Neural cell (in vitro differentiated cells): Measurements from ENCODE around the gene FCRL6.

Experiments used
- EZH2 ChIP-seq: fragments of 200-600, 300-800 bp; shearing (Covaris generic), sonication (generic); IDR thresholded peaks from 2 replicates; pipeline ENCODE4 v1.6.1; 2014; ENCODE audit warnings: antibody characterized with exemption, low read length, borderline replicate concordance, mild to moderate bottlenecking; ENCODE audit not compliant: insufficient read depth, poor library complexity, severe bottlenecking
- TF ChIP-seq, protein P1 (sequence below): fragments of 450-650 bp; IDR thresholded peaks from 2 replicates; pipeline ENCODE4 v1.5.1; 2014; ENCODE audit warnings: antibody characterized with exemption, mild to moderate bottlenecking, moderate library complexity; ENCODE audit not compliant: poor library complexity, severe bottlenecking

GRCh38 chr1:159849626-159850366 is 47.6 kb downstream of the FCRL6 start:
- no peak for TF ChIP-seq EZH2
- TF ChIP-seq, protein P1, sequence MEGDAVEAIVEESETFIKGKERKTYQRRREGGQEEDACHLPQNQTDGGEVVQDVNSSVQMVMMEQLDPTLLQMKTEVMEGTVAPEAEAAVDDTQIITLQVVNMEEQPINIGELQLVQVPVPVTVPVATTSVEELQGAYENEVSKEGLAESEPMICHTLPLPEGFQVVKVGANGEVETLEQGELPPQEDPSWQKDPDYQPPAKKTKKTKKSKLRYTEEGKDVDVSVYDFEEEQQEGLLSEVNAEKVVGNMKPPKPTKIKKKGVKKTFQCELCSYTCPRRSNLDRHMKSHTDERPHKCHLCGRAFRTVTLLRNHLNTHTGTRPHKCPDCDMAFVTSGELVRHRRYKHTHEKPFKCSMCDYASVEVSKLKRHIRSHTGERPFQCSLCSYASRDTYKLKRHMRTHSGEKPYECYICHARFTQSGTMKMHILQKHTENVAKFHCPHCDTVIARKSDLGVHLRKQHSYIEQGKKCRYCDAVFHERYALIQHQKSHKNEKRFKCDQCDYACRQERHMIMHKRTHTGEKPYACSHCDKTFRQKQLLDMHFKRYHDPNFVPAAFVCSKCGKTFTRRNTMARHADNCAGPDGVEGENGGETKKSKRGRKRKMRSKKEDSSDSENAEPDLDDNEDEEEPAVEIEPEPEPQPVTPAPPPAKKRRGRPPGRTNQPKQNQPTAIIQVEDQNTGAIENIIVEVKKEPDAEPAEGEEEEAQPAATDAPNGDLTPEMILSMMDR = no peak
